Measurements from ENCODE around the gene MAP1LC3C.
A peak's percentile ranks its signal among the peaks of the same experiment; 100 is the strongest.

Gene MAP1LC3C

DNA sequence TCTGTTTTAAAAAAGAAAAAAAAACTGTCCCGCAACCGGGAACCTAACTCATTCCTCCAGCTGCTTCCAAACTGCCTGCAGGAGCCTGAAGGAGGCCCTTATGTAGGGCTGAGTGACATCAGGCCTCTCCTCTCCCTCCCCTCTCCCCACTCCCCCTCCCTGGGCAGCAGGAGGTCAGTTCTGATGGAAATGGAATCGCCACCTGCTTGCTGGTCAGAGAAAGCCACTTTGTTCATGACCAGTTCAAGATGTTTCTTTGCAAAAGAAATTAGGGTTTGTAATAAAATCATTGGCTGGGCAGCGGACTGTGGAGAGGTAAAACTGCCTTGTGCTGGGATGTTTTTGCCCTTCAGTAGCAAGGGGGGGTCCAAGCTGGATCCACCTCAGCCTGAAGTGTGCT is at the start of gene MAP1LC3C:
Gene MAP1LC3C, minus strand, starts transcription at position 73 of the 400 bp plus-strand sequence. CDS start 90 bp downstream, outside the sequence.
- no peak for DNase-seq (ENCODE audit: low spot score)

DNA sequence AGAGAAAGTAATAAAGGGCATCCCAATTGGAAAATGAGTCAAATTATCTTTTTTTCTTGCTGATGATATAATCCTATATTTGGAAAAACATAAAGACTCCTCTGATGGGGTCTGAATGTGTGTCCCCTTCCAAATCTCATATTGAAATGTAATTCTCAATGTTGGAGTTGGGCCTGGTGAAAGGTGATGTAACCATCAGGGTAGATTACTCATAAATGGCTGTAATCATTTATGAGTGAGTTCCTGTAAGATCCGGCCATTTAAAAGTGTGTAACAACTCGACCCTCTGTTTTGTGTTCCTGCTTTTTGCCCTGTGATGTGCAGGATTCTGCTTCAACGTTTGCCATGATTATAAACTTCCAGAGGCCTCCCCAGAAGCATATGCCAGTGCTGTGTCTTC is 44.3 kb upstream of the MAP1LC3C start:
- no peak for DNase-seq (ENCODE audit: low spot score)

DNA sequence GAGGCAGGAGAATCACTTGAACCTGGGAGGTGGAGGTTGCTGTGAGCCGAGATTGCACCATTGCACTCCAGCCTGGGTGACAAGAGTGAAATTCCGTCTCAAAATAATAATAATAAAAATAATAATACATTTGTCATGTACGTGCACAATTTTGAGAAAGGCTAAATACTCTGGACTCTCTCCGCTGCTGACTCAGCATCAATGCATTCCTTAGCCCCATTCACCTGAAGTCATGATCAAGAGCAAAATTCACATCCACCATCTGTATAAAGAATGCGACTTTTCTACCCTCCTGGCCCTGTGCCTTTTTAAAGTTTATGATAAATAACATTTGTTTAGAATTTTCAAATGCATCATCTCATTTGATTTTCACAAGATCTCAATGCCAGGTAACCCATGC is 35.5 kb upstream of the MAP1LC3C start:
- no peak for DNase-seq (ENCODE audit: low spot score)

DNA sequence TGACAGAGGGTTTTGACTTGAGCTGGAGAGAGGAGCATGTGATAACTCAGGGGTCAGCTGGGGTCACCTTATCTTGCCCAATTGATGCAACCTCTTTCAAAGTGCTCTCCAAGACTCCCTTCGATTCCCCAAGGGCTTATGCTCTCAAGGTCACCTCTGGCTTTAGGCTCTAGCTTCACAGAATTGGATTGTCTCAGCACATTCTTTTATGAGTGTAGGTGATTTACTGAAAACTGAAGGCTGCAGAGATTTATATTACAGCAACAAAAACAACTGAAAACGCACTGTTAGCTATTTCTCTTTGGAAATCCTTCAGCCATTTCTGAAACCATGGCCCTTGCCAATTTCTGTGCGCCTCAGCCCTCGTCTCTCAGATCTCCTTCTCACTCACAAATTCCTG is 34.5 kb upstream of the MAP1LC3C start:
- DNase-seq (ENCODE audit: low spot score), result no peak

DNA sequence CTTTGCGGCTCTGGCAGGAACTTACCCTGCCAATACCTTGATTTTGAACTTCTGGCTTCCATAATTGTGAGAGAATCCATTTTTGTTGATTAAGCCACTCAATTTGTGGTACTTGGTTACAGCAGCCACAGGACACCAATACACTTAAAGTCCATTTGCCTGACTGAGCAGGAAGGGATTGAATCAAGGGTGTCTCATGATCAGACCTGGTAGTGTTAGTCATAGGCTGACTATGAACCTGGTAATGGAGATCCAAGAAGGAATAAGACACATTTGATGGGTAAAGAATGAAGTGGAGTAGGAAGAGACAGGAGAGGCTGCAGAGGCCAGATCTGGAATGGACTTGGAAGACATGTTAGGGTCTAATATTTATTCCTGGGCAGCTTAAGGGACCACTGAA is 31.2 kb upstream of the MAP1LC3C start:
- no peak for DNase-seq (ENCODE audit: low spot score)

DNA sequence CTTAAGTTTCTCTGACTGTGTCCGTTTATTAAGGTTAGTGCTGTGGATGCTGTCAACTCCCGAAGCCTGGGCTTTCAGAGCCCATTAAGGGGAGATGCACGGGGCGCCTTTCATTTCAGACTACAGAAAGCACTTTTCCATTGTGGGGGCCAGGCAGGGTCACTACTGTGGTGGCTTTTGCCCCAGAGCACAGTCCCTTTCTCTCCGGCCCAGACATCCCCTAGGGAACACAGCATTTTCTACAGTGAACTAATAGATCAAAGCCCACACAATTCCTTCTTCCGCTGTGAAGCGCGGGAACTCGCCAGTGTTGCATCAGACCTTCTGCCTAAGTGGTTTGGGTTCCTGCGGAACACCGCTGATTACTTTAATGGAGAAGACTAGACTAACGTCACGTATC is 26.8 kb upstream of the MAP1LC3C start:
- no peak for DNase-seq (ENCODE audit: low spot score)

DNA sequence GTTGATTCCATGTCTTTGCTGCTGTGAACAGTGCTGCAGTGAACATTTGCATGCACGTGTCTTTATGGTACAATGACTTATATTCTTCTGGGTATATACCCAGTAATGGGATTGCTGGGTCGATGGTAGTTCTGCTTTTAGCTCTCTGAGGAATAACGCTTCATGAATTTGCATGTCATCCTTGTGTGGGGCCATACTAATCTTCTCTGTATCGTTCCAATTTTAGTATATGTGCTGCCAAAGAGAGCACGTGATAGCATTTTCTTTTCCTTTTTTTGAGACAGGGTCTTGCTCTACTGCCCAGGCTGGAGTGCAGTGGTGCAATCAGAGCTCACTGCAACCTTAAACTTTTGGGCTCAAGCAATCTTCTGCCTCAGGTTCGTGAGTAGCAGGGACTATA is 24.9 kb upstream of the MAP1LC3C start:
- no peak for DNase-seq (ENCODE audit: low spot score)

DNA sequence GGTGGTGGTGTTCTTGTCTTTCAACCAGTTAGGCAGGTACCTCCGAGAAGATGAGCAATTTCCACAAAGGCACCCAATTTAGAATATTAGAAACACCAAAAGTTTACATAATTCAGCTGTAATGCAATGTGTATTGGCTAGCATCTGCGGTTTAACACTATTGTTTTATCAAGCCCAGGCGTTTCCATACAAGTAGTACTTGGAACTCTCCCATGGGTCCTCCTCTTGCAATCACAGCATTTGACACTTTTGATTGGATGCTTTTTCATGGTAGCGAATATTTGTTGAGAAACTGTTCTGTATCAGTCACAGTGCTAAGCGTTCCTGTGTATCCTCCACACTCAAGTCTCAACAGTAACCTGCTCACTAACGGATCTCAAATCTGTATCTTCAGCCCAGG is 20.1 kb upstream of the MAP1LC3C start:
- no peak for DNase-seq (ENCODE audit: low spot score)

DNA sequence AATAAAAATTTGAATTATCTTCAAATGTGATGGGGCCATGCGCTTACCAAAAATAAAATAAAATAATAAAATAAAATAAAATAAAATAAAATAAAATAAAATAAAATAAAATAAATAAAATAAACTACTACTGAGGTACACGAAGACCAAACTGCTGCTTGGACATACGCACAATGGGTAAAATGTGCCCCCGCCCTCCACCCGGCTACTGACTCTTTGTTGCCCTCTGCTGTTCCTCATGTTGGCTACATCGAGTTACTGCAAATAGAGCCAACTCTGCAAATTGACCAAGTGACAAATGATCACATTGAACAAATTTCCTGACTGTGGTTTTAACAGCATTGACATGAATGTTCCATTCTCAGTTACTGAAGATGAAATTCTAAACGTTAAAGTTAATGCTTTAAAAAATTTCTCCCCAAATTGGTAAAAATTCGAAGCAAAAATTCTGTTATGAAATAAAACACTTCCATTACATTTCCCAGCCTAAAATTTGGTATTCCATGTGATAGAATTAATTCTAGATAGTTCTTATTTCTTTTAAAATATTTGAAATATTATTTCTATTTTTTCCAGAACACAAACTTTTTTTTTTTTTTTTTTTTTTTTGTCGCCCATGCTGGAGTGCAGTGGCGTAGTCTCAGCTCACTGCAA is 18.8 kb upstream of the MAP1LC3C start:
- DNase-seq (ENCODE audit: low spot score), result peak; percentile 69

DNA sequence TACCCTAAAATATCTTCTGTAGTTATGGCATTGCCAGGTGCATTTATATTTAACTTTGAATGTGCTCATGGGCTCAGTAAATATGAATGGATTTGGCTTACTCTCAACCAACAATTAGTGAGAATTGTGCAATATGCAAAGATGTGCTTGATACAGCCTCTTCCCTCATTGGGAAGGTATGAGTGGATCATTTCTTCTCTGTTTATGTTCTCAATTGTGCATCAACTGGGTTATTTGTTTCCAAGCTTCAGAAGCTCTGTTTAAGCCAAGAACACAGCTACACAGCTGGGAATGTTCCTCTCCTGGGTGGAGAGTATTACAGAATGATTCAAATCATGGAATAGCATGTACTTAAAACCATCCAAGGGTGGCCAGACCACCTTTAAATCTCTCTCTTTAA is 17.6 kb upstream of the MAP1LC3C start:
- DNase-seq (ENCODE audit: low spot score), result no peak

DNA sequence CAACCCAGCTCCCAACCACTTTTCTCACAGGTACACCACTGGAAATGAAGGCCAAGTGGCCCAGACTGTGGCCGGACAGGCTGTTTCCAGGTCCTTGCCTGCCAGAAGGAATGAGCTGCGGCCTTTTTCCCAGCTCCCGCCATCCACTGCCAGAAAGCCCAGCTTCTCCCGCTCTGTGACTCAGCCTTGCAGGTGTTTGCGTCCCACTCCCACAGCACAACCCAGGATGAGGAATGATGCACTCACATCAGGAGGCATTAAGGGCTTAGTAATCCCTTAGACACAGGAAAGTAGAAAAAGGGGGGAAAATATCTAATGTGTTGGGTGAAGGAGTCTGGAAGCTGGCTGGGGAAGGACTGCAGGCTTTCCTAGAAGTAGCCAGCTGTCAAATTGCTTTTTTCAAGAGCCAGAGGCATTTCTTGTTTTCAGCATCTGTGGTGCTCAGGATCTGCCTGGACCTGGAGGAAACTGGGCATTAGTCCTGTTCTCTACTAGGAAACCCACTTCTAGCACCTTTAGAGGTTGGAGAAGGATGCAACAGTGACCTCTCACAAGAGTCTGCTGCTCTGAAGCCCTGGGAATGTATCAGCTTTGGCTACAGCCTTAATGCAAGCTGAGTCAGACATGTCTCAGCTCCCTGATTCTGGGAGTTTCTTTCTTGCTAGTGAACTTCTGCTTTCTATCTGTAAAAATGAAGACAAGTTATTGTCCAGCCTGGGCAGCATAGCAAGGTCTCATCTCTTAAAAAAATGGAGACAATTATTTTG is 13.2 kb upstream of the MAP1LC3C start:
- no peak for DNase-seq (ENCODE audit: low spot score)

DNA sequence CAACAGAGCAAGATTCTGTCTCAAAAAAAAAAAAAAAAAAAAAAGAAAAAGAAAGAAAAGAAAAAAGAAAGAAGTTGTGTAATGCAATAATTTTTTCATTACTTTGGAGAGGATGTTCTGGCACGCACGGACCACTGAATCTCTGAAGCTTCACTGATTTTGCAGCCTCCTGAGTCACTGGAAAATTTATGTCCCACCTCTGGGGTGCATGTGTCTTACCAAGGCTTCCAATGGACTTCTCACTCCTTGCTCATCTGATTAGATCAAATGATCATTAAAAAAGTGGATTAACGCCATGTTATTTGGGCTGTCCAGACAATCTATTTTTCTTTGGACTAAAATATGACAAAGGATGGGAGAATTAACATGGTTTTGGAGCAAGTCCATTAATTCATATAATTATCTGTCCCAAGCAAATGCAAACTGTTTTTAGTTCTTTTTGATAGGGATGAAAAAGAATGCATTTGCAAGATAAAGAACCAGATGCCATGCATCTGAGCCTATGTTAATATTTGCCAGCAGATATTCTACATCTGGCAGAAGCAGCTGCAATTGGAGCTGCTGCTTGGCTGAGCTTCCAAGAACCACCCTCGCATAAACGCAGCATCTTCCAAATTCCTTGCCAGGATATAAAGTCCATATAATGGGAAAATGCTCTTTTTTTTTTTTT is 10.1 kb upstream of the MAP1LC3C start:
- DNase-seq (ENCODE audit: low spot score), result no peak

DNA sequence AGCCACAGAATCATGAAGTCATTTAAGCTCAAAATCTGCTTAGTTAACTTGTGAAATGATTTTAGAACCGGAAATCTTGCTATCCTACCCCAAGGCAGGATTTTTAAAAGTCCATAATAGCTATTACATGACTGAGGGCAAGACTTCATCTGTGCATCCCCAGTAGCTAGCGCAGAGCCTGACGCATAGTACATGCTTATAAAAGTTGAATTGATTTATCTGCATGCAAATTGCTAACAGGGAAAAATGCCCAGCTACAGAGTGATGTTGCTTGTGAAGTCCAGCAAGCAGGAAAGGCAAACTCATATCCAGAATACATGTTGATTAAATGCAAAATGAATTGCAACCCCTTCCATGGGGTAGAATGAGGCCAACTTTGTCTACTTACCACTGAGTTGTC is 8.1 kb upstream of the MAP1LC3C start:
- no peak for DNase-seq (ENCODE audit: low spot score)

DNA sequence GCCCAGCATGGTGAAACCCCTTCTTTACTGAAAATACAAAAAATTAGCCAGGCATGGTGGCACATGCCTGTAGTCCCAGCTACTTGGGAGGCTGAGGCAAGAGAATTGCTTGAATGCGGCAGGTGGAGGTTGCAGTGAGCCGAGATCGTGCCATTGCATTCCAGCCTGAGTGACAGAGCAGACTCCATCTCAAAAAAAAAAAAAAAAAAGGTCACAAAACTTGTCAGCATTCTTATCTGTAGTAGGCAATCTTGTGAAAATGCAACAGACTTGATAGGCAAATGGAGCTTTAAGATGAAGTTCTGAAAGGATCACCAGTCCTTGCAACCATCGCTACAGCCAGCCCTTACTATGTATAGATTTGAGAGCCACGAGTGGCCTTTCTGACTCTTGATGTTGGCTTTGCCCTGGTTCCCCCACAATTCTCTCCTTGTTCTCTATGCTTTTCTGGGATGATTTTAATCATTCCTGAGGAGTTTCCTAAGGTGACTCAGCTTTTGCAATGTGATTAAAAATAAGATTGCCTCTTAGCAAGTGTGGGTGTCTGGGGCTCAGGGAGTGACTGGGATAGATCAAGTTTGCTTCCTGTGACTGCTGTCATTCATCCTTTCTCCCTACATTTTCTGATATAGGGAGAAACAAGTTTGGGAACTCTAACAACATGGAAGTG is 7.1 kb upstream of the MAP1LC3C start:
- no peak for DNase-seq (ENCODE audit: low spot score)

DNA sequence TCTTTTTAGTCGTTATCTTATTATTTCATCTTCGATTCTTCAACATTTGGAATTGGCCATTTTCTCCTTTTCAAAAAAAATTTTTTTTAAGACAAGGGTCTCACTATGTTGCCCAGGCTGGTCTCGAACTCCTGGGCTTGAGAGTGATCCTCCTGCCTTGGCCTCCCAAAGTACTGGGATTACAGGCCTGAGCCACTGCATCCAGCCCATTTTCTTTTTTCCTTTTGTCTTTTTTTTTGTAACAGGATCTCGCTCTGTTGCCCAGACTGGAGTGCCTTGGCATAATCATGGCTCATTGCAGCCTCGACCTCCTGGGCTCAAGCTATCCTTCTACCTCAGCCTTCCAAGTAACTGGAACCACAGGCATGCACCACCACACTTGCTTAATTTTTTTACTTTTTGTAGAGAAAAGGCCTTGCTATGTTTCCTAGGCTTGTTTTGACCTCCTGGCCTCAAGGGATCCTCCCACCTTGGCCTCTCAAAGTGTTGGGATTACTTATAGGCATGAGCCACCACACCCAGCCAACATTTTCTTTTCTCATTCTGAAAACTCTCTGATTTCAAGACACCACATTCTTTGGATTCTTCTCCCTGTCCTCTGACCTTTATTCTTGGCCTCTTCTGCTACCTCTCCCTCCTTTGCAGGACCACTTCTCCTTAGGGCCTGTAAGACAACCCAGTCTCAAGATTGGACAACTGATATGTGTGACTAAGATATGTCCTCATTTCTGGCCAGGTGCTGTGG is 6.0 kb upstream of the MAP1LC3C start:
- no peak for DNase-seq (ENCODE audit: low spot score)

DNA sequence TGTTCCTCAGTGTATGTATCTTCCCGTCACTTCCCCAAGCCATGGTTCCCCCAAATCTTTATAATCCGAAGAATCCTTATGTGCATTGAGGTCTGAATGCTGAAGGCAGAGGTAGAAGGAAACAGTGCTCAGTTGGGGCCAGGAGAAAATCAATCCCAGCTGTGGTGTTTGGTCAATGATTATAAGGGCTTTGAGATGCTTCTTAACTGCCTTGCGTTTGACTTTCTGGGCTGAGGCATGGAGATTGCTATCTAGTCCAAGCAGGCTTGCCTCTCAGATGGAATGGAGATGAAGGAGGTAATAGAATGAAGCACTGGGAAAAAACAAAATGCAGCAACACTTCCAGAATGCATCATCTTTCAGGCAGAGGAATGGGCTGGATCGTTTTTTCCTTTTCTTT is 3.6 kb upstream of the MAP1LC3C start:
- DNase-seq (ENCODE audit: low spot score), result no peak

DNA sequence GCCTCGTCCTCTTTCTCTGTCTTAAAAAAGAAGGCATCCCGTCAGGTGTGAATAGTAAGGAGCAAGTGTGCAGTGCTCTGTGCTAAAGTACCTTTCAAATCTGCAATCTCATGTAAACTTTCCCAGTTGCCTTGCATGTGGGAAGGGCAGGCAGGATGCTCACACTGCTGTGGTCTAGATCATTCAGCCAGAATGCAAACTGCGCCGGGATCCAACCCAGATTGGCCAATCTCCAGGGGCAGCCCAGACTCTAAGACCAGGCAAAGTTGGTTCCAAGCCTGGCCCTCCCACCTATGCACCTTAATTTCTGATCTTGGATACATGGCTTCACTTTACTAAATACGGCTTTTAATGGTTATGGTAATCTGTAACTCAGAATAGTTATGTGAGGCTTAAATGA is 3.2 kb upstream of the MAP1LC3C start:
- no peak for DNase-seq (ENCODE audit: low spot score)

DNA sequence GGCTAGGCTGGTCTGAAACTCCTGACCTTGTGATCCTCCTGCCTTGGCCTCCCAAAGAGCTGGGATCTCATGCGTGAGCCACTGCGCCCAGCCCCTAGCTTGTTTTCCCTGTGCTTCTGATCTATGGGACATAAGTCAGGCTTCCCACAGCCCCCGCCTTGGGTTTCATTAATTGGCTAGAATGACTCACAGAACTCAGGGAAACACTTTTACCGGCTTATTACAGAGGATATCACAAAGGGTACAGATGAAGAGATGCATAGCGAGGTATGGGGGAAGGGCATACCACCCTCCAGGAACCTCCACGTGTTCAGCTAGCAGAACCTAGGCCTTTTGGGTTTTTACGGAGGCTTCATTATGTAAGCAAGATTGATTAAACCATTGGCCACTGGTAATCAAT is 1.5 kb upstream of the MAP1LC3C start:
- no peak for DNase-seq (ENCODE audit: low spot score)

DNA sequence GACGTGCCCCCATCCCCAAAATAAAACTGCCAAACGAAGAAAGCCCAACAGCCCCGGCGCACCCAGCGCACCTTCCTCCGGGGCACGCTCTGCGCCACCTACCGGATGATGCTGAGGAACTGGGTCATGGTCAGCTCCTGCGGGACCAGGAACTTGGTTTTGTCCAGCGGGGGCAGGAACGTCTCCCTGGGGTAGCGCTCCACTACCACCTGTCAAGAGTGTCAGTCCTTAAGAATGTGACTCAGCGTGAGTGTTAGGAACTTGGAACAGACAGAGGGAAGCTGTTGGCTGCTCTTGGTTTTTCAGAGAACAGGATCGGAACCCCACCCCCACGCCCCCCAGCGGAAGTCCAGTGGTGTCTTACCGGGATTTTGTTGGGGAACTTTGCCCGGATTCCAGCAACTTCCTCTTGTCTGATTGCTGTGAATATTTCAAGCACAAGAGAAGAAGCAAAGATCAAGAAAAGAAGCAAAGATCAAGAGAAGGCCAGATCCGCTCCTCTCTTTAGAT is 431 bp downstream of the MAP1LC3C start:
- peak; percentile 46 for DNase-seq (ENCODE audit: low spot score)

DNA sequence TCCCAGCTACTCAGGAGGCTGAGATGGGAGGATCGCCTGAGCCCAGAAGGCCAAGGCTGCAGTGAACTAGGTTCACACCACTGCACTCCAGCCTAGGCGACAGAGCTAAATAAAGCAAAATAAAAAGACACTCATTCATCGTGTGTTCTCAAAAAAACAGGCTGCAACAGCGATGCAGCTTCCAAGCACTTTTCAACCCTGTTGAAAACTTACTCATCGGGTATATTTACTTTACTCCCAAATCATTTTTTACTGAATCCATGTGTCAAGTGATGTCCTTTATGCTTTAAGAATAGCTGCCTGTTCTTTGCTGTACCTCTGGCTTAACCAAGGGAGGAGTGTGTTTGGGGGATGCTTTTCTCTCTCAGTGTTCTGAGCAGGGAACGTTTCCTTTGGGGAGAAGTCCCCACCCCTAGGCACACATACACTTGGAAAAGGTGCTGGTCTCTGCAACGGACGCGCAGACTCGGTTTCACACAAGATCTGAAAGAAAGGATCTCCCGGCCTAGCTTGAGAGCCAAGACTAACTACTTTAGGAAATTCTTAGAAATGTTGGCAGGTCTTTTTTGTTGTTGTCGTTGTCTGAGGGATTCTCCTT is 1.4 kb downstream of the MAP1LC3C start:
- DNase-seq (ENCODE audit: low spot score), result no peak

DNA sequence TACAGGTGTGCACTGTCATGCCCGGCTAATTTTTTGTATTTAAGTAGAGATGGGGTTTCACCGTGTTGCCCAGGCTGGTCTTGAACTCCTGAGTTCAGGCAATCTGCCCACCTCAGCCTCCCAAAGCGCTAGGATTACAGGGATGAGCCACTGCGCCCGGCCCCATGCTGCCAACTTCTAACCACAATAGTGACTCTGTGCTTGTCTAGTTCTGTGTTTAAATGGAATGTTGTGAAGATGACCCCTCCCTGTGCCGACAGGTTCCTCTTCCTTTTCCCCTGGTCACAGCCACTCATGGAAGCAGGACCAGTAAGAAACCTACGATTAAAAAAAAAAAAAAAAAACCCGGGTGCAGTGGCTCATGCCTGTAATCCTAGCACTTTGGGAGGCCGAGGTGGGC is 4.7 kb downstream of the MAP1LC3C start:
- no peak for DNase-seq (ENCODE audit: low spot score)
